ENCODE results near the gene ADARB1. TPM values are rescaled to one million over a fixed set of nuclear protein-coding genes. Genes with fewer than 3 reads are reported as not detected.

ADARB1 gene
- total and polyA plus RNA-seq, 2 of the 8 experiments (the other 6 are each of a cell fraction or from before 2014, with no cell fraction given) = 4.7 to 14.9 TPM

- Histone ChIP-seq H3K79me1 (ENCODE audit: low read depth, low read length) (no peaks in the 10 kb centered on the region), H3K23ac (ENCODE audit: insufficient read length) (no peak overlapping the region), H3K4ac (replicated peaks; ENCODE audit: insufficient read length, low read depth, low read length) (no peak overlapping the region), H2AK5ac (ENCODE audit: low read depth, low read length) (no peak overlapping the region), H3K79me2 (ENCODE audit: control insufficient read depth in 1 of 2, insufficient read depth in 2 of 2, low read length in 2 of 2) (no peaks in the 10 kb centered on the region), H4K5ac (ENCODE audit: insufficient read length, low read depth, low read length) (no peak overlapping the region), H2BK5ac (ENCODE audit: low read depth, low read length) (no peak overlapping the region), H2BK20ac (ENCODE audit: low read length) (no peak overlapping the region), H2AFZ (ENCODE audit: low read length) (no peak overlapping the region), H4K20me1 (replicated peaks in 1 of 2; ENCODE audit: control insufficient read depth in 1 of 2, insufficient read depth in 2 of 2, low read length in 2 of 2) (no peaks in the 10 kb centered on the region), H3K9ac (replicated peaks in 1 of 4; ENCODE audit: extremely low read depth in 1 of 4, low read depth in 3 of 4, low read length in 3 of 4) (no peak overlapping the region), H3K56ac (replicated peaks; ENCODE audit: insufficient read length, low read depth, low read length) (no peak overlapping the region), H4K8ac (ENCODE audit: extremely low read depth, insufficient read depth, low read length) (no peak overlapping the region), H3K18ac (ENCODE audit: extremely low read depth, low read length) (no peak overlapping the region), H3K27me3 (replicated peaks in 1 of 4; ENCODE audit: control insufficient read depth in 3 of 4, extremely low read depth in 1 of 4, insufficient read depth in 3 of 4, low read length in 3 of 4) (no peaks in the 10 kb centered on the region), H2BK120ac (replicated peaks; ENCODE audit: low read depth, low read length) (no peak overlapping the region), H3K14ac (ENCODE audit: insufficient read length) (no peak overlapping the region), H3K4me1 (replicated peaks in 1 of 4; ENCODE audit: control insufficient read depth in 3 of 4, insufficient read depth in 4 of 4, low read length in 3 of 4) (no peaks in the 10 kb centered on the region), H2BK15ac (ENCODE audit: low read length) (no peak overlapping the region), H3K23me2 (ENCODE audit: low read depth, low read length) (no peaks in the 10 kb centered on the region), H3K36me3 (ENCODE audit: control insufficient read depth in 2 of 4, insufficient read depth in 4 of 4, low read length in 3 of 4) (no peaks in the 10 kb centered on the region), H3K27ac (ENCODE audit: low read depth, low read length) (no peak overlapping the region), H3K4me3 (ENCODE audit: extremely low read depth in 1 of 4, insufficient read depth in 2 of 4, low read depth in 3 of 4, low read length in 4 of 4) (no peak overlapping the region), H4K91ac (replicated peaks; ENCODE audit: insufficient read length, low read length) (no peak overlapping the region), H3K9me3 (ENCODE audit: insufficient read depth in 2 of 2, low read depth in 1 of 2, low read length in 1 of 2) (0 out of 4 replicates have a peak, but pooled peaks cover 3 to 4% of the 10 kb centered on the region in 2 experiments), H2BK12ac (ENCODE audit: low read depth, low read length) (no peak overlapping the region), H3K4me2 (ENCODE audit: insufficient read depth in 1 of 2, low read depth in 2 of 2, low read length in 2 of 2) (no peak overlapping the region)
- FAIRE-seq = no peak
- ChIA-PET CTCF (ENCODE audit: partially characterized antibody) (interaction anchor here (1.0 to 1.8 kb wide), 4 partner anchors 12 to 98 kb away, joined by 3 to 11 read pairs (median 5); no protein-coding TSS in a partner anchor), POLR2A (ENCODE audit: partially characterized antibody) (interaction anchor here (0.7 kb wide), 1 partner anchor 9 kb away, joined by 3 read pairs; no protein-coding TSS in a partner anchor)
- no peak for DNase-seq (ENCODE audit: low read depth in 1 of 2, low spot score in 2 of 2)
- 96% methylated on average over 6 of the region's 6 CpGs; no CpG with 5 or more reads in 1 of the 2 experiments for WGBS, 2 experiments (ENCODE audit: extremely low coverage in 1 of 2, insufficient coverage in 1 of 2, insufficient read length in 1 of 2, insufficient replicate concordance in 2 of 2, low coverage in 1 of 2, low lambda C conversion rate in 2 of 2, missing lambda C conversion rate in 1 of 2)
- TF ChIP-seq SP1 (IDR thresholded peaks at IDR 0.05; ENCODE audit: low read depth, low read length) (no peak), SIN3A (conservative IDR thresholded peaks at IDR 0.05 in 1 of 2, IDR thresholded peaks at IDR 0.05 in 1 of 2; ENCODE audit: low read depth in 1 of 2, low read length in 2 of 2) (no peak), CBX5 (IDR thresholded peaks at IDR 0.05; ENCODE audit: low read depth, low read length) (no peak), MAFK (IDR thresholded peaks at IDR 0.05; ENCODE audit: low read depth, low read length) (no peak), ATF3 (IDR thresholded peaks at IDR 0.05; ENCODE audit: insufficient read depth, low read depth, low read length) (no peak), JUN (IDR thresholded peaks at IDR 0.05; ENCODE audit: low read depth, low read length) (no peak), GABPA (IDR thresholded peaks at IDR 0.05; ENCODE audit: borderline replicate concordance, insufficient read depth, low read length) (no peak), TAF7 (optimal IDR thresholded peaks at IDR 0.05; ENCODE audit: borderline replicate concordance, low read depth, low read length) (no peak), USF2 (IDR thresholded peaks at IDR 0.05; ENCODE audit: low read length) (no peak), POLR2A (IDR thresholded peaks at IDR 0.05; ENCODE audit: control extremely low read depth in 1 of 2, low read depth in 2 of 2, low read length in 2 of 2) (no peak), SIRT6 (IDR thresholded peaks at IDR 0.05; ENCODE audit: low read length) (no peak), EGR1 (IDR thresholded peaks at IDR 0.05; ENCODE audit: borderline replicate concordance, low read depth, low read length) (no peak), ASH2L (IDR thresholded peaks at IDR 0.05; ENCODE audit: low read length) (no peak)
Observed at GRCh38 chr21:45235488-45235887, 161.1 kb downstream of the ADARB1 start.

All from H1 (cell line).